IPS-18c (cell line): ENCODE data around the gene ITPRIPL1.

Experiments used
- H3K4me3 ChIP-seq: 2 replicates; pipeline ENCODE4 v1.7.0; 2013; ENCODE audit warnings: low read depth, mild to moderate bottlenecking, low read length, moderate library complexity; ENCODE audit not compliant: insufficient read depth
- H3K9me3 ChIP-seq: one replicate; pipeline ENCODE4 v1.6.1; 2013; ENCODE audit warnings: mild to moderate bottlenecking, low read length, moderate library complexity; ENCODE audit not compliant: control insufficient read depth, insufficient read depth

ITPRIPL1 gene

DNA sequence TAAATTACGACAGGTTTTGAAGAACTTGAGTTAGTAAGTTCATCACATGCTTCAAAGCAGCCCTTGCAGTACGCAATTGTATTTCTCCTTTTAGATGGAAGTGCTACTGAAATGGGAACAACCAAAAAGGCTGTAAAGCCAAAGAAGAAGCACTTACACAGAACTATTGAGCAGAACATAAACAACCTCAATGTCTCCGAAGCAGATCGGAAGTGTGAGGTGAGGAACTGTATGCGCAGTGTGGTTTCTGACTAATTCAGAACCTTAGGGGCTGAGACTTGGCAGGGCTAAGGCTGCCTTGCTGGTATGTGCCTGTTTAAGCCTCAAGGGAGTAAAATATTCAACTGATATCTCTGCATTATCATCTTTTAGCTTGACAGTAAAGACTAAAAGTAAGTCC, 18.9 kb downstream of the ITPRIPL1 start:
- H3K9me3 ChIP-seq, result no peaks in the 10 kb centered on the region
- H3K4me3 ChIP-seq, result no peak overlapping the region

GRCh38 chr2:96345438-96345837, 20.3 kb downstream of the ITPRIPL1 start:
- H3K9me3 ChIP-seq, result no peaks in the 10 kb centered on the region

GRCh38 chr2:96345868-96346462, 20.8 kb downstream of the ITPRIPL1 start:
- Histone ChIP-seq H3K4me3 (no peak overlapping the region), H3K9me3 (no peaks in the 10 kb centered on the region)

More at GRCh38 chr2:96345438-96345837, 20.3 kb downstream of the ITPRIPL1 start:
- no peak overlapping the region for H3K4me3 ChIP-seq

DNA sequence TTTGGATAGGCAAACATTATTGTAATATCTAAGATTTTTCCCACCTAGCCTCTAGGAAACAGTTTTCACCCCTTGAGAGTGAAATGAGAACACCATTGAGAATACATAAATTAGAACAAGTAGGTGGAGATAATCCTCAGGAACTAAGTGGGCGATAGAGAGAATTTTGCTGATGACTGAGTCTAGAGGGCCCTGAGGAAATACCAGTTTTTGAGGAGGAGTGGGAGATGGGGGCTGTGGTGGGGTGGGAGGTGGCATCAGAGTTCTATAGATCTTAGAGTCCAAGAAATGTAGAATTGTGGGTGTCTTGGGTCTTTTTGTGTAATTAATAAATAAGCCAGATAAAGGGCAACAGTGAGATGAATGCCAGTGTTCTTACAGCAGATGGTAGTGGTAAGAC, 22.3 kb downstream of the ITPRIPL1 start:
- no peaks in the 10 kb centered on the region for H3K9me3 ChIP-seq
- no peak overlapping the region for H3K4me3 ChIP-seq

DNA sequence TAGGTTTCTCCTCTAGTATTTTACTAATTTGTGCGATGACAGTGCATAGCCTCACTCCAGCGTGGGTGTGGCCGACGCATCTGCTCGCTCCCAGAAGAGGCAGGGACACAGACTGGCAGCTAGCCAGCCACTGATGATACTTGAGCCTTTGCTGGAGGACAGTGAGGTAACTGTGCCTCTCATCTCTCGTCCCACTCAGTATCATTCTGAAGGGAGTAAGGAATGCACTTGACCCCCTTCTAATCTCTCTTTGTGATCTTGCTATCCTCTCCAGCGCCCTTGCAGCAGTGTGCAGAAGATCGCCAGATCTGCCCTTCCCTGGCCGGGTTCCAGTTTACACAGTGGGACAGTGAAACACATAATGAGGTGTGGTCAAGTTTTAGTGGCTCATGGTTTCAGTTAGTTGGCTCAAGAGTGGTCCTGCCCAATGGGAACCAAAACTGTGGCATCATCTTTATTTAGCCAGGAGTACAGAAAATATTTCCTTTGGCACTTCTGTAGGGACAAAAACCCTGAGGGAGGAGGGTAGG, 28.0 kb downstream of the ITPRIPL1 start:
- H3K9me3 ChIP-seq, result no peaks in the 10 kb centered on the region
- H3K4me3 ChIP-seq, result no peak overlapping the region

- Histone ChIP-seq H3K4me3 (no peak overlapping the region), H3K9me3 (no peaks in the 10 kb centered on the region)
Observed at GRCh38 chr2:96353606-96354101, 28.5 kb downstream of the ITPRIPL1 start.

DNA sequence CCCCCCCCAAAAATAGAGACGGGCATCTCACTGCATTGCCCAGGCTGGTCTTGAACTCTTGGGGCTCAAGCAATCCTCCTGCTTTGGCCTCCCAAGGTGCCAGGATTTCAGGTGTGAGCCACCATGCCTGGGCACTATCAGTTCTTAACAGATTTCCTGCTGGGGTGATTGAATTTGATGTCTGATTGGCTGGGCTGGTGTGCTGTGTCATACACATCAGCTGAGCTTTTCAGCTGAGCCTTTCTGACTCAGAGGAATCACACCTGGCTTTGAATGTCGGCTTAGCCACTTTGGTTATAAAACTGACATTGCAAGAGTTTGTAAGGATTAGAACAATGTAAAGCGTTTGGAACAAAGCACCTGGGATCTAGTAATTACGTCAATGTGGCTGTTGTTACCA, 29.4 kb downstream of the ITPRIPL1 start:
- H3K9me3 ChIP-seq, result no peaks in the 10 kb centered on the region
- H3K4me3 ChIP-seq, result no peak overlapping the region

DNA sequence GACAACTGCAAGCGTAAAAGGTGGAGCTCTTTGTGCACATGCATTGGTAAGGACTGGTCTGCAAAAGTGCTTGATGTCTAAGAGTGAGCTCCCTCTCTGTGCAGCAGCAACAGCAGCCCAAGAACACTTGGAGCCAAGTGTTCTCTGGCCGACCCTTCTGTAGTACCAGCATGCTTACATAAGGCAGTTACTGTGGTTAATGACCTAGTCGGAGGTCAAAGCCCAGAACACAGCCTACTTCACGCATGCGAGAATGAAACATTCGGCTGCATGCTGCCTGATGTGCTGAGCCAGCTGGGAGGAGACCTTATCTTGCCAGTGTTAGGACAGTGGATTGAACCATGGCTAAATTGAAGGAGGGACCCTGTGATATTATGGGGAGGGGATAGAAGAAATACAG, 31.8 kb downstream of the ITPRIPL1 start:
- H3K4me3 ChIP-seq, result no peak overlapping the region
- no peaks in the 10 kb centered on the region for H3K9me3 ChIP-seq

DNA sequence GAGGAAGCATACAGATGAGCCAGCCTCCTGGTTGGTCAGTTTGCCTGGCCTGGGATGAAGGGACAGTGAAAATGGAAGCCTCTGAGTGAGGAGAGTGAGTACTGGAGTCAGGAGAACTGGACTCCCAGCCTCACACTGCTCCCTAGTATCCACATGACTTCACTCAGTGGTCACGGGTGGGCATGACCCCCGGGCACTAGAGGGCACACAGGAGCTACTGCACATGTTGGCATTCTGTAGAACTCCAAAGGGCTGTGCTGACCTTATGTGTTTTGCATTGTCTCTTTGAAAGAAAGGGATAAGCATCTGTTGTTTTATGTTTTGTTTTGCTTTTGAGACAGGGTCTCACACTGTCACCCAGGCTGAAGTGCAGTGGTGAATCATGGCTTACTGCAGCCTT, 34.2 kb downstream of the ITPRIPL1 start:
- Histone ChIP-seq H3K9me3 (no peaks in the 10 kb centered on the region), H3K4me3 (no peak overlapping the region)

- H3K9me3 ChIP-seq, result no peaks in the 10 kb centered on the region
- H3K4me3 ChIP-seq, result no peak overlapping the region
Observed at GRCh38 chr2:96359866-96360265, 34.7 kb downstream of the ITPRIPL1 start.

- Histone ChIP-seq H3K9me3 (no peaks in the 10 kb centered on the region), H3K4me3 (no peak overlapping the region)
Observed at GRCh38 chr2:96361751-96362150, 36.6 kb downstream of the ITPRIPL1 start.

- no peaks in the 10 kb centered on the region for H3K9me3 ChIP-seq
- H3K4me3 ChIP-seq, result no peak overlapping the region
Observed at GRCh38 chr2:96369186-96369585, 44.1 kb downstream of the ITPRIPL1 start.

DNA sequence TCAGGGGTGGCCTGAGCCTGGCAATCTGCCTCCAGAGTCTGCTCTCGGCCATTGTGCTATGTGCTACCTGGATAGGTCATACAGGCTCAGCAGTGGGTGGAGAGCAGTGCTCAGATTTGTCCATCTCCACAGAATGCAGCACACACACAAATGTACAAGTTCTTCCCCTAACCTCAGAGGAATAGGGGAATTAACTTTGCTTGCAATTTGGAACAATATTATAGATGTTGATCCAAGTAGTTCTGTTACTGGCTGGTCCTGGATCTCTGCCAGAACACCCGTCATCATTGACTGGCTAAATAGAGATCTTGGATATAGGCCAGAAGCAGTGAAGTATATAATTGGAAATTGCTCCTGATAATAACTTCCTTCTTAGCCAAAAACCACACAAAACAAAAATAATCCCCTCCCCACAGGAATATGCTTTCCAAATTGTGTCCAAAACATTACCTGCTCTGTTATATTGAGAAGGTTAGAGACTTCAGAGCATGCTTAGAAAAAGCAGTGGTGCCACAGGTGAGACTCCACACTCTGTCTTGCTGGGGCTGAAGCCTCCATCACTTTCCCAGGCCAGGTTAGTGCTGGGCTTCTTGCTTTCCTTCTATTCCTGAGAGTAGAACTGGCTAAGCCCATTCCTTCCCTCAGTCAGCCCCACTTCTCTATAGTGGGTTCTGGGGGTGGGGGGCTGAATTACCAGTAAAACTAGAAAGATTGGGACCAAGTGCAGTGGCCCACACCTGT, 49.3 kb downstream of the ITPRIPL1 start:
- Histone ChIP-seq H3K9me3 (peaks cover 4% of the 10 kb centered on the region), H3K4me3 (no peak overlapping the region)
